Thyroid gland (tissue), 4 donors: ENCODE data around the gene ANKRD13D.

Source experiments
- CTCF ChIP-seq, 6 experiments: fragments of 200-600 bp in 3 of 6; fragments of 450-650 bp in 3 of 6; sonication (generic) in 3 of 6; IDR thresholded peaks; one replicate each; pipeline ENCODE4 v1.5.1; 2016 to 2019; ENCODE audit warnings: antibody characterized with exemption in 6 of 6, mild to moderate bottlenecking in 2 of 6, inconsistent platforms in 1 of 6, moderate library complexity in 1 of 6
- POLR2A ChIP-seq, 2 donors: fragments of 450-650 bp; IDR thresholded peaks; one replicate each; pipeline ENCODE4 v1.6.1; 2017; ENCODE audit warnings: antibody characterized with exemption in 2 of 2, mild to moderate bottlenecking in 2 of 2, moderate library complexity in 1 of 2

- TF ChIP-seq CTCF (IDR thresholded peaks at IDR 0.05): no peak
- no peak for TF ChIP-seq POLR2A (IDR thresholded peaks at IDR 0.05)
Measured at GRCh38 chr11:67298786-67299185, 9.7 kb downstream of the ANKRD13D start.
